Stimulated activated CD4-positive, alpha-beta T cell treated with anti-CD3 and anti-CD28 coated beads, Interleukin-1b, Interleukin-23, amount 100 ng/mL, for 1 hour (primary cell): ENCODE results near the gene LEMD3.

ENCODE experiments used
- DNase-seq, 2 donors: peaks; one replicate each; pipeline ENCODE4 v3.0.0-alpha.2; 2020; ENCODE audit warnings: low read depth in 2 of 2

The LEMD3 gene

DNA sequence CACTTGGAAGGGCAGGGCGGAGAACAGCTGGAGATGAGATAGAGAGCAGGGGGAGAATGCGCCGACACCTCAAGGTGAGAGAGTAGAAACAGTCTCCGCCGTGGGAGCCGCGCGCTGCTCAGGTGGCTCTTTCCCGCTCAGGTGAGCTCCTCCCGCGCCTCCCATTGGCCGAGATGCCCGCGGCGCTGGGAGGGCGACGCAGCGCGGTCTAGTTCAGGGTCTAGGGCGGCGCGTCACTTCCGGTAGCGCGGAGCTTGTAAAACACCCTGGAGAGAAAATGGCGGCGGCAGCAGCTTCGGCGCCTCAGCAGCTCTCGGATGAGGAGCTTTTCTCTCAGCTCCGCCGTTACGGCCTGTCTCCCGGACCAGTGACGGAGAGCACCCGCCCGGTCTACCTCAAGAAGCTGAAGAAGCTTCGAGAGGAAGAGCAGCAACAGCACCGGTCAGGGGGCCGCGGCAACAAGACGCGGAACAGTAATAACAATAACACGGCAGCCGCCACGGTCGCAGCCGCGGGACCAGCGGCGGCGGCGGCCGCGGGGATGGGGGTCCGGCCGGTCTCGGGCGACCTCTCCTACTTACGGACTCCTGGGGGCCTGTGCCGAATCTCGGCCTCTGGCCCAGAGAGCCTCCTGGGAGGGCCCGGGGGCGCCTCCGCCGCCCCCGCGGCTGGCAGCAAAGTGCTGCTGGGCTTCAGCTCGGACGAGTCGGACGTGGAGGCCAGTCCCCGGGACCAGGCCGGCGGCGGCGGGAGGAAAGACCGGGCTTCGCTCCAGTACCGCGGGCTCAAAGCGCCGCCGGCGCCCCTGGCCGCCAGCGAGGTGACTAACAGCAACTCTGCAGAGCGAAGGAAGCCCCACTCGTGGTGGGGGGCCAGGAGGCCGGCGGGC, at the start of gene LEMD3:
LEMD3 (plus strand) TSS at position 264 of the 889 bp plus-strand sequence; CDS start at position 278, 14 bp downstream.
- DNase-seq, result peak; percentile 78 to 79

DNA sequence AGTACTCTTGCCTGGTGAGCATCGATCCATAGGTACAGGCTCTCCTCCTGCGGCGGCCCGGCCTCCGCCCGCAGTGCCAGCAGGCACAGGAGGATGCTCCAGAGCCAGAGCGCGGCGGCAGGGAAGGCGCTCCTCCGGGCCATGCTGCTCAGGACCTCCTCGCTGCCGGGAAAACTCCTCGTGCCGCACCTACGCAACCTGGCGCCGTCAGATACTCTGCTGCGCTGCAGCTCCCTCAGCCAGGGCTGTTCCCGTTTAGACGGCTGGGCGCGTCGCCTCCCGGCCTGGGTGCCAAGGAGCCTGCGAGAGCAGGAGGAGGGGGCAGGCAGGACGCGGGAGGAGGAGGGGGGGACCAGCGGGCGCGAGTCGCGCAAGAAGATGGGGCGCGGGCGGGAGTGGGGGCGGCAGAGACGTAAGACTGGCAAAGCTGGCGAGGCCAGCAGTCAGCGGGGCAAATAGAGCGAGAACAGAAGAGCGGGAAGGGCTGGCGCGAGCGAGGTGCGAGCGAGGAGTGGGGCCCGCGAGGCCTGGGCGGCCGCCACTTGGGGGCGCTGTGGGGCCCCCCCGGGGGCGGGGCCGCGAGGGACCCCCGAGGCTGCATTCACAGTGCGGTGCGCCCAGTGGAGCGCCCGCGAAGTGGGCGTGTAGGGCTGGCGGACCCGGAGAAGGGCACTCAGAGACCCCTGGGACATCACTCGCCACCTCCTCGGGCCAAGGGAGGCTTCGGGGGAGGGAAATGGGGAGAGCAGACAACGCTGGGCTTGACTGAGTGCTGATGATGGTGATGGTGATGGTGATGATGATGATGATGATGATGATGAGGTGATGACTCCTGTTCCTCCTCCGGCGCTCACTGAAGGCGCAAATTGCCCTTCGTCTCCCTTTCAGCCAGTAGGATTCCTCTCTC, 48.1 kb upstream of the LEMD3 start, which contains the start of gene WIF1:
WIF1 (minus strand) TSS at position 257 of the 907 bp plus-strand sequence; CDS start at position 143, 114 bp downstream.
- DNase-seq, result no peak

DNA sequence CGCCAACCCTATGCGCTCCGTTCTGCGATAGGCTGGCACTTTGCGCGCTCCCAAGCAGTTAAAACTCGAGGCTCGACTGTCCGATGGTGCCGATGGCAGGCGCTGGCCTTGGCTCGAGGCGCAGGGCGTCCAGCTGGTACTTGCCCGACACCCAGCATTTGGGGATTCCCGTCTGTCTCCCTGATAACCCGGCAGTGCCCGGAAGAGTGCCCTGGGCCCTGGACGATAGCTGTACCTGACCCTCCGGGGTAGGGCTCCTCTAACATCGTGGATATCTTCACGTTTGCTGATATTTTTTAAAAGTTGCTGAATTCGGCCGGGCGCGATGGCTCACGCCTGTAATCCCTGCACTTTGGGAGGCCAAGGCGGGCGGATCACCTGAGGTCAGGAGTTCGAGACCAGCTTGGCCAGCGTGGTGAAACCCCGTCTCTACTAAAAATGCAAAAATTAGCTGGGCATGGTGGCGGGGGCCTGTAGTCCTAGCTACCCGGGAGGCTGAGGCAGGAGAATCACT, 47.4 kb upstream of the LEMD3 start:
- DNase-seq, result no peak

DNA sequence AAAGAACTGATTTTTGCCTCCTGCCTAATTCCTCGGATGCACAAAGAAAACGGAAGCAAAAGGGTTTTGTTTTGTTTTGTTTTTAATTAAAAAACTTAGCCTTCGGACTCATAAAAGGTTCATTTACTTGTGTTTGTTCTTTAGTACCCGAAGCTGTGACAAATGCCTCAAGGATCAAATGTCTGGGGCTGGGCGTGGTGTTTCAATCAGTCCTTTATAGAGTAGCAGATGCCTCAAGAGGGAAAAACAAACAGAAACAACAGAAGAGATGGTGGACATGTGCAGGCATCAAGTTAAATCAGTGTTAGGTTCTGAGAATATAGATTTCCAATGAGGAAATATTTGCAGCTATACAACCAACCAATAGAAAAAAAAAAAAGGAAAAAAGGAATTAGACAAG, 46.7 kb upstream of the LEMD3 start:
- DNase-seq, result no peak

DNA sequence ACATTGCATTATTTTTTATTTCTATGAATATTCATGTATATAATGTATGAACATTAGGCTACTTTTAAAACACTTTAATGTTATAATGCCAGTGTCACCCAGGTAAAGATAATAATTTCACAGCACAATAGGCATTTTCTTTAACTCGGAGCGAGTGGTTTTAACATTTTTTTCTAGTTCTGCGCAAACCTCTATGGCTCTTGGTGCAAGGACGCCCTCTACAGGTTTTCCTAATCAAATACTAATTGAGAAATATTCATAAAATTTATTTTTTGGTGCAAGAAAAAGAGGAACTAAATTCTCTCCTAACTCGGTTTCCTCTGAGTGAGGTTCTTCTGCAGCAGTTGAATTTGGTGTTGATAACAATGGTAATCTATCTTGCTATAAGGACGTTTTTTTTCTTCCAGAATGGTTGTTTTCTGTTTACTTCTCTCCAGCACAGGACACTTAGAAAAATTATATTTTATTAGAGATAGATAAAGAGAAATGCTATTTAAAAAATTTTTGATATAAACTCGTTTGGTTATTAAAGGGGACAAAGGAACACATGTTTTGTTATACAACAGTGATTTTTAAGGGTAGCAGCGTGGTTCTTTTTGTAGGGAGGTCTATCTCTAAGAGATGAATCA, 45.8 kb upstream of the LEMD3 start:
- DNase-seq, result no peak

GRCh38 chr12:65125247-65125646, 44.1 kb upstream of the LEMD3 start:
- DNase-seq, result no peak

- no peak for DNase-seq
Measured at GRCh38 chr12:65125975-65126374, 43.4 kb upstream of the LEMD3 start.

GRCh38 chr12:65126482-65126881, 42.9 kb upstream of the LEMD3 start:
- no peak for DNase-seq

DNA sequence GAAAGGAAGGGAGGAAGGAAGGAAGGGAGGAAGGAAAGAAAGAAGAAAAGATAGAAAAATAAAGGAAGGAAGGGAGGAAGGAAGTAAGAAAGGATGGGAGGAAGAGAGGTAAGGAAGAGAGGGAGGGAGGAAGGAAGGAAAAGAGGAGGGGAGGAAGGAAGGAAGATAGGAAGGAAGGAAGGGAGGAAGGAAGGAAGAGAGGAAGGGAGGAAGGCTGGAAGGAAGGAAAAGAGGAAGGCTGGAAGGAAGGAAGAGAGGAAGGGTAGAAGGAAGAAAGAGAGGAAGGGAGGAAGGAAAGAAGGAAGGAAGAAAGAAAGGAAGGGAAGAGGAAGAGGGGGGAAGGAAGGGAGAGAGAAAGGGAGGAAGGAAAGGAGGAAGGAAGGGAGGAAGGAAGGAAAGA, 35.5 kb upstream of the LEMD3 start:
- DNase-seq, result no peak

- no peak for DNase-seq
Measured at GRCh38 chr12:65139389-65139788, 30.0 kb upstream of the LEMD3 start.

- no peak for DNase-seq
Measured at GRCh38 chr12:65140738-65141137, 28.6 kb upstream of the LEMD3 start.

DNA sequence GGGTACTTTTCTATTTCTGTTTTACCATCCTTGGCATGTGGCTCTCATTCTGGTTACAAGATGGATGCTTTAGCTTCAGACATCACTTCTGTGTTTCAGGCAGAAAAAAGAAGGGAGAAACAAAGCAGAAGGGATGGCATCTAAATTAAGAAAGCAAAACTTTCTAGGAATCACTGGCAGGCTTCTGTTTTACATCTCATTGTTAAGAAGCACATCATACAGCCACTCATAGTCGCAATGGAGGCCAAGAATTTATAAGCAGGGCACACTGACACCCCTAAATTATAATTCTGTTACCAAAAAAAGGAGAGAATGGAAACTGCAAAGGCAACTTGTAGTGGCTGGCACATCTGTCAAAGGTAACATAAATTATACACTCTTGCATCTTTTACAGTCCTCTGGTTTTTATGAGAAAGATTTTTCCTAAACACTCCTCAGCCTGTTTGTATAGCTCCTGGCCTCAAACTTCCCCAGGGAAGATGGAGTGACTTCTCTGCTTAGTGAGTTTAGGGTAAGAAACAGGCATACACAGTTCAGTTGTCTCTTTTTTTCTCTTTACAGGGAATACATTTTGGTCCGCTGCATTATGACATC, 22.0 kb upstream of the LEMD3 start:
- no peak for DNase-seq

- DNase-seq, result no peak
Measured at GRCh38 chr12:65152012-65152411, 17.4 kb upstream of the LEMD3 start.

DNA sequence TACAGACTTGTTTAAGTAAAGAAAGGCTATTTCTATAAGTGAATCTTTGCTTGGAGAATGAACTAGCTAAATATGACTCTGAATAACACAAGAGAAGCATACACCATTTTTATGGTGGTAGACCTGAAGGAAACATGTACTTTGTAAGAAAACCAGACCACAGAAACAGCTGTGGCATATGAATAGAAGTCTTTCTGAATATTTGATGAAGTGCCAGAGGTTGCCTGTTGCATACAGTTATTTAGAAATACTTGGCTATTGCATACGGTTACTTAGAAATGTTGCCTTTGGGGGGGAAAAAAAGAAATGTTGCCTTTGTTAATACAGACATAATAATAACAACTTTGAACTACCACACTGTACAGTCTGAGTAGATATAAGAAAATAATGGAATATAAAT, 16.8 kb upstream of the LEMD3 start:
- DNase-seq, result no peak

DNA sequence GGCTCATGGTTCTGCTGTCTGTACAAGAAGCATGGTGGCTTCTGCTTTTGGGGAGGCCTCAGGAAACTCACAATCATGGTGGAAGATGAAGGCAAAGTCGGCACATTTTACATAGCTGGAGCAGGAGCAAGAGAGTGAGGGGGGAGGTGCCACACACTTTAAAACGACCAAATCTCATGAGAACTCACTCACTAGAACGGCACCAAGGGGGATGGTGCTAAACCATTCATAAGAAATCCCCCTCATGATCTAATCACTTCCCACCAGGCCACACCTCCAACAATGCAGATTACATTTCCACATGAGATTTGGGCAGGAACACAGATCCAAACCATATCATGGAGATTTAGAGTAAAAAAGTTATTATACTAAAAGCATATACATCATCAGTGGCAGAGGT, 13.6 kb upstream of the LEMD3 start:
- DNase-seq, result no peak

DNA sequence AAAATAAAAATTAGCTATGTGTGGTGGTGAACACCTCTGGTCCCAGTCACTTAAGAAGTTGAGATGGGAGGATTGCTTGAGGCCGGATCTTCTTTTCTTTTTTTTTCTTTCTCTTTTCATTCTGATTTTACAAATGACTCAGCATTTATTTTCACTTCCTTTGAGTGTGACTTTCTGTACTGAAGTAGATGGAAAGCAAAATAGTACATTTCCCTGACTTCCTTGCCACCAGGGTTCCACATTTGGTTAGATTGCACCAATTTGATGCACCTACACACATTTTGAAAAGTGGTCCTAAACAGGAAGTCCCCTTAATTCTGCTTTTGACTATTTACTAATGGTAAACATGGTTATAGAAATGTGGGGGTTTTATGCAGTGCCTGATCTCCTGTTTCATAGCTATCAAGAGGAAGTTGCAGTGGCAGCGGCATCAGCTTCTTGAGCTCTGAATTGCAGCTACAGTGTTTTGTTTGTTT, 13.0 kb upstream of the LEMD3 start:
- no peak for DNase-seq

- no peak for DNase-seq
Measured at GRCh38 chr12:65157091-65157490, 12.3 kb upstream of the LEMD3 start.

DNA sequence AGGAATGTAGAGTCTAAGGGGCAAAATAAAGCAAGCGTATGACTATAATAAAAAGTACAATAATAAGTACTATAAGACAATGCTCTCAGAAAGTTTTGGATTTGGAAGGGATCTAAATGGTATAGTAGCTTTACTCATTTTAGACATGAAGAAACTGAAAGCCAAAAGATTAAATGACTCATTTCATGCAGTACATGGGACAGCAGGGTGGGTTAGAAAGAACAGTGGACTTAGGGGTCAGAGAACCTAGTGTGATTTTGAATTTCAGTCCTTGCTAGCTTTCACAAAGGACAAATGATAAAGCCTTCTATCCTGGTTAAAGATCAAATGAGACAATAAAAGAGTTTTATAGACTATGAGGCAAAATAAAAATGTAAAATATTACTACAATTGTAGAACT, 6.8 kb upstream of the LEMD3 start:
- DNase-seq, result no peak

DNA sequence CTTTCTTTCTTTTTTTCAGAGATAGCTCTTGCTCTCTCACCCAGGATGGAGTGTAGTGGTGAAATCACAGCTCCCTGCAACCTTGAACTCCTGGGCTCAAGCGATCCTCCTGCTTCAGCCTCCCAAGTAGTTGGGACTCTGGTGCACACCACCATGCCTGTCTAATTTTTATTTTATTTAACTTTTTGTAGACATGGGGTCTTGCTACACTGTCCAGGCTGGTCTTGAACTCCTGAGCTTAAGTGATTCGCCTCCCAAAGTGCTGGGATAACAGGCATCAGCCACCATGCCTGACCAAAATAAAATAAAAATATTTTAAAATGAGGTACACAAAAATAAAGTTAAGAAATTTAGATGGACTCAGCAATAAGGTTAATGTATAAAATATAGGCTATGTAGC, 5.1 kb upstream of the LEMD3 start:
- no peak for DNase-seq

- DNase-seq, result no peak
Measured at GRCh38 chr12:65164774-65165173, 4.6 kb upstream of the LEMD3 start.

GRCh38 chr12:65168681-65169319, 583 bp upstream of the LEMD3 start:
- no peak for DNase-seq
